ENCODE measurements around the gene NFATC3. TPM values are rescaled to one million over a fixed set of nuclear protein-coding genes. Genes with fewer than 3 reads are reported as not detected.

The NFATC3 gene
- total and polyA plus RNA-seq, 4 donors, result 13.5 to 69.6 (median 35.7) TPM

- DNase-seq, result peak; percentile 96 to 98 (median 98)
- no peaks in the 10 kb centered on the region for H3K27me3 ChIP-seq (ENCODE audit: control insufficient read depth in 3 of 3, insufficient read depth in 3 of 3, low read length in 2 of 3)
- peaks cover 0 to 3% (median 0%) of the 10 kb centered on the region in 4 donors for H3K36me3 ChIP-seq (ENCODE audit: control insufficient read depth in 4 of 4, insufficient read depth in 4 of 4, low read length in 4 of 4)
- peaks cover 5 to 39% (median 15%) of the 10 kb centered on the region in 5 donors for H3K4me1 ChIP-seq (ENCODE audit: control insufficient read depth in 5 of 5, insufficient read depth in 5 of 5, low read length in 5 of 5)
- TF ChIP-seq, protein P1, sequence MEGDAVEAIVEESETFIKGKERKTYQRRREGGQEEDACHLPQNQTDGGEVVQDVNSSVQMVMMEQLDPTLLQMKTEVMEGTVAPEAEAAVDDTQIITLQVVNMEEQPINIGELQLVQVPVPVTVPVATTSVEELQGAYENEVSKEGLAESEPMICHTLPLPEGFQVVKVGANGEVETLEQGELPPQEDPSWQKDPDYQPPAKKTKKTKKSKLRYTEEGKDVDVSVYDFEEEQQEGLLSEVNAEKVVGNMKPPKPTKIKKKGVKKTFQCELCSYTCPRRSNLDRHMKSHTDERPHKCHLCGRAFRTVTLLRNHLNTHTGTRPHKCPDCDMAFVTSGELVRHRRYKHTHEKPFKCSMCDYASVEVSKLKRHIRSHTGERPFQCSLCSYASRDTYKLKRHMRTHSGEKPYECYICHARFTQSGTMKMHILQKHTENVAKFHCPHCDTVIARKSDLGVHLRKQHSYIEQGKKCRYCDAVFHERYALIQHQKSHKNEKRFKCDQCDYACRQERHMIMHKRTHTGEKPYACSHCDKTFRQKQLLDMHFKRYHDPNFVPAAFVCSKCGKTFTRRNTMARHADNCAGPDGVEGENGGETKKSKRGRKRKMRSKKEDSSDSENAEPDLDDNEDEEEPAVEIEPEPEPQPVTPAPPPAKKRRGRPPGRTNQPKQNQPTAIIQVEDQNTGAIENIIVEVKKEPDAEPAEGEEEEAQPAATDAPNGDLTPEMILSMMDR (IDR thresholded peaks at IDR 0.05; ENCODE audit: control extremely low read depth, extremely low read depth), result no peak
- peak overlapping the region; percentile 84 for H3K9ac ChIP-seq (ENCODE audit: insufficient read depth in 1 of 2, low read length in 2 of 2)
- no peaks in the 10 kb centered on the region for H3K9me3 ChIP-seq (ENCODE audit: control insufficient read depth in 4 of 4, insufficient read depth in 3 of 4, low read length in 3 of 4)
- ATAC-seq (ENCODE audit: insufficient read depth, low FRiP score), result peak; percentile 74
- peak overlapping the region; percentile 44 for H3K4me3 ChIP-seq
- H3K27ac ChIP-seq (ENCODE audit: low read depth in 1 of 2, low read length in 1 of 2), result peak overlapping the region; percentile 97 to 98
- whole genome bisulfite sequencing, 2 donors, result 0 to 1% methylated on average over 39 to 43 of the region's 45 CpGs
Measured at GRCh38 chr16:68084504-68085258, 489 bp upstream of the NFATC3 start.

GRCh38 chr16:68086336-68086841 lies 1.2 kb downstream of the NFATC3 start:
- peaks cover 0 to 3% (median 0%) of the 10 kb centered on the region in 4 donors for H3K36me3 ChIP-seq (ENCODE audit: control insufficient read depth in 4 of 4, insufficient read depth in 4 of 4, low read length in 4 of 4)
- 0% methylated on average over 6 of the region's 6 CpGs for WGBS, 2 donors
- TF ChIP-seq, protein P1 (IDR thresholded peaks at IDR 0.05; ENCODE audit: control extremely low read depth, extremely low read depth), result no peak
- H3K27me3 ChIP-seq (ENCODE audit: control insufficient read depth in 3 of 3, insufficient read depth in 3 of 3, low read length in 2 of 3), result no peaks in the 10 kb centered on the region
- peak in 2 of 3 donors; percentile 56 to 63 for DNase-seq
- peak overlapping the region in 1 of 2 donors; percentile 94 for H3K27ac ChIP-seq (ENCODE audit: low read depth in 1 of 2, low read length in 1 of 2)
- no peaks in the 10 kb centered on the region for H3K9me3 ChIP-seq (ENCODE audit: control insufficient read depth in 4 of 4, insufficient read depth in 3 of 4, low read length in 3 of 4)
- ATAC-seq (ENCODE audit: insufficient read depth, low FRiP score), result no peak
- H3K9ac ChIP-seq (ENCODE audit: insufficient read depth in 1 of 2, low read length in 2 of 2), result peak overlapping the region; percentile 51 to 82
- peaks cover 5 to 33% (median 17%) of the 10 kb centered on the region in 5 donors for H3K4me1 ChIP-seq (ENCODE audit: control insufficient read depth in 5 of 5, insufficient read depth in 5 of 5, low read length in 5 of 5)
- no peak overlapping the region for H3K4me3 ChIP-seq

- no peaks in the 10 kb centered on the region for H3K27me3 ChIP-seq (ENCODE audit: control insufficient read depth in 3 of 3, insufficient read depth in 3 of 3, low read length in 2 of 3)
- peaks cover 8 to 38% (median 21%) of the 10 kb centered on the region in 5 donors for H3K4me1 ChIP-seq (ENCODE audit: control insufficient read depth in 5 of 5, insufficient read depth in 5 of 5, low read length in 5 of 5)
- H3K36me3 ChIP-seq (ENCODE audit: control insufficient read depth in 4 of 4, insufficient read depth in 4 of 4, low read length in 4 of 4), result peaks cover 0 to 3% (median 0%) of the 10 kb centered on the region in 4 donors
- H3K9ac ChIP-seq (ENCODE audit: insufficient read depth in 1 of 2, low read length in 2 of 2), result peak overlapping the region; percentile 51 to 82
- H3K9me3 ChIP-seq (ENCODE audit: control insufficient read depth in 4 of 4, insufficient read depth in 3 of 4, low read length in 3 of 4), result no peaks in the 10 kb centered on the region
- DNase-seq (peak in 1 of 3 donors; percentile 42), ATAC-seq (ENCODE audit: insufficient read depth, low FRiP score) (no peak)
- TF ChIP-seq, protein P1 (IDR thresholded peaks at IDR 0.05; ENCODE audit: control extremely low read depth, extremely low read depth), result no peak
- peak overlapping the region in 1 of 2 donors; percentile 62 for H3K27ac ChIP-seq (ENCODE audit: low read depth in 1 of 2, low read length in 1 of 2)
- no peak overlapping the region for H3K4me3 ChIP-seq
- 1 to 3% methylated on average over 6 of the region's 6 CpGs for whole genome bisulfite sequencing, 2 donors
Measured at GRCh38 chr16:68086860-68087268, 1.7 kb downstream of the NFATC3 start.
